Endodermal cell (in vitro differentiated cells): ENCODE data around the gene RXRA. TPM values are rescaled to one million over a fixed set of nuclear protein-coding genes. Genes with fewer than 3 reads are reported as not detected.

ENCODE experiments used
- DNase-seq: peaks from one replicate; pipeline ENCODE4 v3.0.0-alpha.2; 2017
- H3K27ac ChIP-seq: 2 replicates; pipeline ENCODE4 v1.5.1; 2013; ENCODE audit warnings: mild to moderate bottlenecking, low read depth, low read length, moderate library complexity
- H3K27me3 ChIP-seq: 2 replicates; pipeline ENCODE4 v1.6.1; 2013; ENCODE audit warnings: mild to moderate bottlenecking, low read length, moderate library complexity; ENCODE audit not compliant: insufficient read depth, control insufficient read depth, poor library complexity, severe bottlenecking
- H3K36me3 ChIP-seq: 2 replicates; pipeline ENCODE4 v1.7.0; 2013; ENCODE audit warnings: mild to moderate bottlenecking, low read length, moderate library complexity; ENCODE audit not compliant: control insufficient read depth, insufficient read depth
- H3K4me1 ChIP-seq: one replicate; pipeline ENCODE4 v1.7.0; 2013; ENCODE audit warnings: low read length; ENCODE audit not compliant: control insufficient read depth, insufficient read depth
- H3K4me3 ChIP-seq: 2 replicates; pipeline ENCODE4 v1.5.1; 2013; ENCODE audit warnings: mild to moderate bottlenecking, low read length, moderate library complexity
- H3K9ac ChIP-seq: 2 replicates; pipeline ENCODE4 v1.6.1; 2013; ENCODE audit warnings: mild to moderate bottlenecking, low read length, moderate library complexity; ENCODE audit not compliant: poor library complexity, severe bottlenecking; ENCODE audit errors: extremely low read depth
- H3K9me3 ChIP-seq: 2 replicates; pipeline ENCODE4 v1.6.1; 2013; ENCODE audit warnings: mild to moderate bottlenecking, low read length, moderate library complexity; ENCODE audit not compliant: control insufficient read depth
- H3K27ac Mint-ChIP-seq: 2 replicates; pipeline ENCODE4 v1.8.0; 2020; ENCODE audit warnings: mixed read lengths
- H3K27me3 Mint-ChIP-seq: 2 replicates; pipeline ENCODE4 v1.8.0; 2021; ENCODE audit warnings: mild to moderate bottlenecking, mixed read lengths; ENCODE audit not compliant: insufficient read depth
- H3K36me3 Mint-ChIP-seq: 2 replicates; pipeline ENCODE4 v1.8.0; 2020; ENCODE audit warnings: low read depth, mixed read lengths
- H3K4me1 Mint-ChIP-seq: 2 replicates; pipeline ENCODE4 v1.8.0; 2020; ENCODE audit warnings: mixed read lengths
- H3K4me3 Mint-ChIP-seq: 2 replicates; pipeline ENCODE4 v1.8.0; 2020; ENCODE audit warnings: mild to moderate bottlenecking, moderate library complexity, mixed read lengths
- H3K9me3 Mint-ChIP-seq: 2 replicates; pipeline ENCODE4 v1.8.0; 2020; ENCODE audit warnings: mild to moderate bottlenecking, mixed read lengths
- WGBS, 2 experiments: methylation state at CpG; one replicate each; pipeline versions ENCODE4 v1.1.5 to v1.1.7; 2013; ENCODE audit warnings: missing lambda C conversion rate in 2 of 2, mixed read lengths in 1 of 2; ENCODE audit not compliant: insufficient coverage in 1 of 2, insufficient read length in 1 of 2; 5-methylcytosine and 5-hydroxymethylcytosine counted together
- total RNA-seq, 2 donors: library from RNA; stranded (reverse); fragmentation: NEBNext Ultra II Directional in 1 of 2; extraction: Animal tissue kit (Norgen Biotek cat#: 25700) in 1 of 2; gene quantifications; 2 replicates in 1 of 2; 3 replicates in 1 of 2; pipeline ENCODE4 v1.2.1, GENCODE V29; 2021
- TF ChIP-seq, protein P1 (sequence below): fragments of 200-600 bp; sonication (generic); conservative IDR thresholded peaks from 2 replicates; pipeline ENCODE4 v1.5.0; 2021; ENCODE audit warnings: antibody characterized with exemption, mild to moderate bottlenecking

The RXRA gene
- total RNA-seq, 2 donors from 2014 or later, result 58.3 to 70.6 TPM

DNA sequence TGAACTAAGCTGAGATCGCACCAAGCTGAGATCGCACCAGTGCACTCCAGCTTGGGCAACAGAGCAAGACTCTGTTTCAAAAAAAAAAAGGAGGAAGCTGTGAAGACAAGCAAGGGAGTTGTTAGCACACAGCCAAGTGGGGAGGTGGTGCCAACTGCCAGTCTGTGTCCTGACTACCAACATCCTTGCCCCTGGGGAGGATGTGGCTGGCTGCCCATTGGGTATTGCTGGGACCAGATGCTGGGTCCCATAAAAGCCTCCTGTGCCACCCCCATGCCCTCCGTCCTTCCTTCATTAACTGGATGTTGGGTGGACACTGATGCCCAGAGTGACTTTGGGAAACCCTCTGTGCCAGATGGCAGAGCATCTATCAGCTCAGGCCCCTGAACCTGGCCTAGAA is 158.2 kb downstream of the RXRA start:
- TF ChIP-seq, protein P1, sequence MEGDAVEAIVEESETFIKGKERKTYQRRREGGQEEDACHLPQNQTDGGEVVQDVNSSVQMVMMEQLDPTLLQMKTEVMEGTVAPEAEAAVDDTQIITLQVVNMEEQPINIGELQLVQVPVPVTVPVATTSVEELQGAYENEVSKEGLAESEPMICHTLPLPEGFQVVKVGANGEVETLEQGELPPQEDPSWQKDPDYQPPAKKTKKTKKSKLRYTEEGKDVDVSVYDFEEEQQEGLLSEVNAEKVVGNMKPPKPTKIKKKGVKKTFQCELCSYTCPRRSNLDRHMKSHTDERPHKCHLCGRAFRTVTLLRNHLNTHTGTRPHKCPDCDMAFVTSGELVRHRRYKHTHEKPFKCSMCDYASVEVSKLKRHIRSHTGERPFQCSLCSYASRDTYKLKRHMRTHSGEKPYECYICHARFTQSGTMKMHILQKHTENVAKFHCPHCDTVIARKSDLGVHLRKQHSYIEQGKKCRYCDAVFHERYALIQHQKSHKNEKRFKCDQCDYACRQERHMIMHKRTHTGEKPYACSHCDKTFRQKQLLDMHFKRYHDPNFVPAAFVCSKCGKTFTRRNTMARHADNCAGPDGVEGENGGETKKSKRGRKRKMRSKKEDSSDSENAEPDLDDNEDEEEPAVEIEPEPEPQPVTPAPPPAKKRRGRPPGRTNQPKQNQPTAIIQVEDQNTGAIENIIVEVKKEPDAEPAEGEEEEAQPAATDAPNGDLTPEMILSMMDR, result no peak
- no peaks in the 10 kb centered on the region for H3K36me3 ChIP-seq
- H3K4me3 Mint-ChIP-seq, result no peak overlapping the region
- no peaks in the 10 kb centered on the region for H3K36me3 Mint-ChIP-seq
- H3K9ac ChIP-seq, result no peak overlapping the region
- no peaks in the 10 kb centered on the region for H3K4me1 Mint-ChIP-seq
- no peaks in the 10 kb centered on the region for H3K9me3 ChIP-seq
- WGBS, 2 experiments, result 92 to 94% methylated on average over 2 to 3 of the region's 3 CpGs
- H3K27me3 ChIP-seq, result no peaks in the 10 kb centered on the region
- no peak overlapping the region for H3K4me3 ChIP-seq
- H3K27ac ChIP-seq, result no peak overlapping the region
- H3K4me1 ChIP-seq, result no peaks in the 10 kb centered on the region
- DNase-seq, result no peak
- H3K27me3 Mint-ChIP-seq, result no peaks in the 10 kb centered on the region
- H3K9me3 Mint-ChIP-seq, result no peaks in the 10 kb centered on the region
- H3K27ac Mint-ChIP-seq, result no peak overlapping the region

DNA sequence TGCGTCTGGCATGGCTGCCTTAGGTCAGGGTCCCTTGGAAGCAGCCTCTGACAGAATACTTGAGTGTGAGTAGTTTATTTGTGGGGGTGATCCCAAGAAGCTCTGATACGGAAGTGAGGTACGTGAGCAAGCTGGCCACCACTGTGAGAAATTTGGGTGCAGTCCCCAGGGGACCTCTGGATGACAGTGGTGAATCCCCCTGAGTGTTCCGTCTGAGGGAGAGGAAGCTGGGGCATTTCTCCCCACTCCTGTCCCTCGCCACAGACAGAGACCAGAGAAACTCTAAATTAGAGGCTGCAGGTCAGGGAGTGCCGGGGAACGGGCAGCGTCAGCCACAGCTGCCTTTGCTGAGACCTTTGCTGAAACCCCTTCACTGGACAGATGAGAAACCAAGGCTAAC is 159.4 kb downstream of the RXRA start:
- Mint-ChIP-seq H3K36me3 (no peaks in the 10 kb centered on the region), H3K9me3 (no peaks in the 10 kb centered on the region), H3K27ac (no peak overlapping the region), H3K4me1 (no peaks in the 10 kb centered on the region), H3K27me3 (no peaks in the 10 kb centered on the region), H3K4me3 (no peak overlapping the region)
- no peaks in the 10 kb centered on the region for H3K9me3 ChIP-seq
- H3K27ac ChIP-seq, result no peak overlapping the region
- no peaks in the 10 kb centered on the region for H3K36me3 ChIP-seq
- no peak for DNase-seq
- no peaks in the 10 kb centered on the region for H3K4me1 ChIP-seq
- 89 to 92% methylated on average over 7 to 8 of the region's 8 CpGs for WGBS, 2 experiments
- TF ChIP-seq, protein P1, result no peak
- no peak overlapping the region for H3K4me3 ChIP-seq
- no peaks in the 10 kb centered on the region for H3K27me3 ChIP-seq
- H3K9ac ChIP-seq, result no peak overlapping the region

DNA sequence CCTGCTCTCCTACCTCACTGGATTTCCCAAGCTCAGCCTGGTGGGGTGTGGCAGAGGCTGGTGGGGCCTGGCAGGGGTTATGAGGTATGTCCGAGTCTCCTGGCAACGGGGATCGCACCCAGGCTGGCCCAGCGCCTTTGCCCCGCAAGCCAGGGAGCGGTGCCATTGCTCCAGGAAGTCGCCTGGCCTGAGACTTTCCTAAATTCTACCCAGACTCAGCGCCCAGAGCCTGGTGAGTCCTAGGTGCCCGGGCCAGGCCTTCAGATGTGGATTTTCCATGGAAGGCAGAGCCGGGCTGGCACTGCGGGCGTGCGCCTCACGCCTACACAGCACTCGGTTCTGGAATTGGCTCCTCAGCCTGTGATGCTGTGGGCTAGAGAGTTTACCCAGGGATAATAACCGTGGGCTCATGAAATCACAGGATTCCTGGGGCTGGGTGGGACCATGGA is 159.9 kb downstream of the RXRA start:
- Histone ChIP-seq H3K36me3 (no peaks in the 10 kb centered on the region), H3K9me3 (no peaks in the 10 kb centered on the region), H3K27me3 (no peaks in the 10 kb centered on the region), H3K9ac (no peak overlapping the region), H3K4me1 (no peaks in the 10 kb centered on the region), H3K27ac (no peak overlapping the region), H3K4me3 (no peak overlapping the region)
- TF ChIP-seq, protein P1, result no peak
- no peaks in the 10 kb centered on the region for H3K9me3 Mint-ChIP-seq
- no peaks in the 10 kb centered on the region for H3K36me3 Mint-ChIP-seq
- no peaks in the 10 kb centered on the region for H3K27me3 Mint-ChIP-seq
- H3K4me1 Mint-ChIP-seq, result no peaks in the 10 kb centered on the region
- DNase-seq, result no peak
- no peak overlapping the region for H3K27ac Mint-ChIP-seq
- H3K4me3 Mint-ChIP-seq, result no peak overlapping the region
- WGBS, 2 experiments, result 92 to 93% methylated on average over 10 to 16 of the region's 16 CpGs
